Renal cortex interstitium (tissue), 15 donors: ENCODE results near the gene CHL1. TPM values are rescaled to one million over a fixed set of nuclear protein-coding genes. Genes with fewer than 3 reads are reported as not detected.

Source experiments
- DNase-seq, 11 donors: peaks; one replicate each; pipeline ENCODE4 v3.0.0-alpha.2; 2013; ENCODE audit warnings: low read depth in 9 of 11, low spot score in 4 of 11; ENCODE audit errors: extremely low read depth in 1 of 11
- long read RNA-seq, 16 experiments: transcript quantifications; one replicate each; lab custom pipeline, GENCODE V29; 2026
- polyA plus RNA-seq, 3 donors: library from polyadenylated mRNA; unstranded; fragments of 120-200 nt; gene quantifications; one replicate each; pipeline ENCODE4 v1.2.1, GENCODE V29; 2013; ENCODE audit not compliant: insufficient read length in 3 of 3

The CHL1 gene, protein sequence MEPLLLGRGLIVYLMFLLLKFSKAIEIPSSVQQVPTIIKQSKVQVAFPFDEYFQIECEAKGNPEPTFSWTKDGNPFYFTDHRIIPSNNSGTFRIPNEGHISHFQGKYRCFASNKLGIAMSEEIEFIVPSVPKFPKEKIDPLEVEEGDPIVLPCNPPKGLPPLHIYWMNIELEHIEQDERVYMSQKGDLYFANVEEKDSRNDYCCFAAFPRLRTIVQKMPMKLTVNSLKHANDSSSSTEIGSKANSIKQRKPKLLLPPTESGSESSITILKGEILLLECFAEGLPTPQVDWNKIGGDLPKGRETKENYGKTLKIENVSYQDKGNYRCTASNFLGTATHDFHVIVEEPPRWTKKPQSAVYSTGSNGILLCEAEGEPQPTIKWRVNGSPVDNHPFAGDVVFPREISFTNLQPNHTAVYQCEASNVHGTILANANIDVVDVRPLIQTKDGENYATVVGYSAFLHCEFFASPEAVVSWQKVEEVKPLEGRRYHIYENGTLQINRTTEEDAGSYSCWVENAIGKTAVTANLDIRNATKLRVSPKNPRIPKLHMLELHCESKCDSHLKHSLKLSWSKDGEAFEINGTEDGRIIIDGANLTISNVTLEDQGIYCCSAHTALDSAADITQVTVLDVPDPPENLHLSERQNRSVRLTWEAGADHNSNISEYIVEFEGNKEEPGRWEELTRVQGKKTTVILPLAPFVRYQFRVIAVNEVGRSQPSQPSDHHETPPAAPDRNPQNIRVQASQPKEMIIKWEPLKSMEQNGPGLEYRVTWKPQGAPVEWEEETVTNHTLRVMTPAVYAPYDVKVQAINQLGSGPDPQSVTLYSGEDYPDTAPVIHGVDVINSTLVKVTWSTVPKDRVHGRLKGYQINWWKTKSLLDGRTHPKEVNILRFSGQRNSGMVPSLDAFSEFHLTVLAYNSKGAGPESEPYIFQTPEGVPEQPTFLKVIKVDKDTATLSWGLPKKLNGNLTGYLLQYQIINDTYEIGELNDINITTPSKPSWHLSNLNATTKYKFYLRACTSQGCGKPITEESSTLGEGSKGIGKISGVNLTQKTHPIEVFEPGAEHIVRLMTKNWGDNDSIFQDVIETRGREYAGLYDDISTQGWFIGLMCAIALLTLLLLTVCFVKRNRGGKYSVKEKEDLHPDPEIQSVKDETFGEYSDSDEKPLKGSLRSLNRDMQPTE (N-terminal part only)
- polyA plus RNA-seq: 10 to 100 TPM; 17.1 to 27.7 (median 19.2) TPM
- long read RNA-seq, donor 1: 0 reads
- long read RNA-seq, donor 2, partial matches to known transcripts: 0 of 3 reads
- long read RNA-seq, donor 2, other reads (novel, unspliced or antisense): 0 of 3 reads
- long read RNA-seq, donor 3: 0 reads
- long read RNA-seq, donor 4: 0 reads
- long read RNA-seq, donor 5: 0 reads
- long read RNA-seq, donor 6, partial matches to known transcripts: 12 of 12 reads
- long read RNA-seq, donor 6, other reads (novel, unspliced or antisense): 0 of 12 reads
- long read RNA-seq, donor 7, partial matches to known transcripts: 0 of 1 reads
- long read RNA-seq, donor 7, other reads (novel, unspliced or antisense): 0 of 1 reads
- long read RNA-seq, donor 8: 0 reads
- long read RNA-seq, donor 9: 0 reads
- long read RNA-seq, donor 10, partial matches to known transcripts: 0 of 1 reads
- long read RNA-seq, donor 10, other reads (novel, unspliced or antisense): 0 of 1 reads
- long read RNA-seq, donor 11, partial matches to known transcripts: 0 of 1 reads
- long read RNA-seq, donor 11, other reads (novel, unspliced or antisense): 0 of 1 reads
- long read RNA-seq, donor 12: 0 reads
- long read RNA-seq, donor 13, partial matches to known transcripts: 0 of 1 reads
- long read RNA-seq, donor 13, other reads (novel, unspliced or antisense): 0 of 1 reads
- long read RNA-seq, donor 14, partial matches to known transcripts: 9 of 9 reads
- long read RNA-seq, donor 14, other reads (novel, unspliced or antisense): 0 of 9 reads
- long read RNA-seq, donor 15, partial matches to known transcripts: 0 of 1 reads
- long read RNA-seq, donor 15, other reads (novel, unspliced or antisense): 0 of 1 reads
- long read RNA-seq, donor 16, partial matches to known transcripts: 23 of 23 reads
- long read RNA-seq, donor 16, other reads (novel, unspliced or antisense): 0 of 23 reads

DNA sequence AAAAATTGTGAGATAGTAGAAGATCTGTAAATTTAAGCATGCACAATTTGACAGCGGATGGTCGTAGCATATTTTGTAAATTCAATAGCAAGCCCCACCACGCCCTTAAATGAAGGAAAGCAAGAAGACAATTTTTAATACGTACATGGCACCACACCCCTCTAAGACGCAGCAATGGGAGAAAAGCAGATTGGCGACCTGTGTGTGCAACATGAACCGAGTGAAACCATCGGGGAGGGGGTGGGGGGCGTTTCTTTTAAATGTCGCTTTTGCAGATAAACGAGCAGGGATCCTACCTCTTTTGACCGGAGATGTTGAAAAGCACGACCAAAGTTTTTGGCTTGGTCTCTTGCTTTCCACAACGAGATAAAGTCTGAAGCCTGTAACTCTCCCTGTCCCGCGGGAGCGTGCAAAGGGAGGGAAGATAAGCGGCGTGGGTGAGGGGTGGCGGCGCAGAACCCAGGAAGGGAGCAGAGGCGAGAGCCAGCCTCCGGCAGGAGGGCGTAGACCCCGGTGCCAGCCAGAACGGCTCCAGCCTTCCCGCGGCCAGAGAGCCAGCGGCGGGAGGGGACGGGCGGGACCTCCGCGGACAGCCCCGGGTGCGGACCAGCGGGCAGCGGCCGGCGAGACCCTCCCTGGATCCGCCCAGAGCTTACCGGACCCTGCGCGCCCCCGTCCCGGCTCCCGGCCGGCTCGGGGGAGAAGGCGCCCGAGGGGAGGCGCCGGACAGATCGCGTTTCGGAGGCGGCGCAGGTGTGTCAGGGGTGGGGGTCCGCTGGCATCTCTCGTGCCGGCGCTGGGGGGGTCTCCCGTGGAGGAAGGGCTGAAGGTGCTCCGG is at the start of gene CHL1:
Gene CHL1, plus strand, starts transcription at position 453 of the 838 bp plus-strand sequence. CDS start 123,014 bp downstream, outside the sequence.
- no peak for DNase-seq

DNA sequence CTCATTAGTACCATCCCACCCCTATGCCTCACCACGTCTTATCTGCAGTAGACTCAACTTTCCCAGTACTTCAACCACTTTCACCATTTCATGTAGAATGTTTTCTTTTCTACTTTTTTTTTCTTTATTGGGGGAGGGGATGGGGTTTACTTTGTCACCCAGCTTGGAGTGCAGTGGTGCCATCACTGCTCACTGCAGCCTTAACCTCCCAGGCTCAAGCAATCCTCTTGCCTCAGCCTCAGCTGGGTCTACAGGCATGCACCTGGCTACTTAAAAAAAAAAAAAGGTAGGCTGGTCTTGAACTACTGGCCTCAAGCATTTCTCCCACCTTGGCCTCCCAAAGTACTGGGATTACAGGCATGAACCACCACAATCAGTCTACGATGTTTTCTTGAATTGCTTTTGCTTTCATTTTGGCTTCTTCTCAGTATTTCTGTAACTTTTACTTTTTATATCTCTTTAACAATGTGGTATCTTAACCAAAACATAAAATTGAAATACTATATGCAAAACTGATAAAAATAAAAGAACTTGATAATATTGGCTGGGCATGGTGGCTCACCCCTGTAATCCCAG is 44.9 kb upstream of the CHL1 start:
- DNase-seq: no peak

DNA sequence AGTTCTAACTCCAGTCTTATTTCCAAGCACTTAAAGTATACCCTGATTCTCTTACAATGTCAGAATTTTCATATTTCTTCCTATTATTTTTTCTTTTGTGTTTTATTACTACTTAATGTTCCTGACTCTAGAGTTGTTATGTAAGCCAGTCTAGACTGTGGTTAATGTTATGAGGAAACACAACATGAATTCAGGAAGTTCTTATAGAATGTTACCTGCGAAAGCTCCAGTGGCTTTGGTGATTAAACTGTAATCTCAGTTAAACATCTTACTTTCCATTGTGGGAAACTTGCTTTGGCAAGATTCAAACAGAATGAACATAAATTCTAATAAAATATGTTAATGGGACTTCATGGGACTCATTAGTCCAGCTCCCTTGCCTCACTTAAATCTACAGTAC is 36.6 kb upstream of the CHL1 start:
- DNase-seq: no peak

DNA sequence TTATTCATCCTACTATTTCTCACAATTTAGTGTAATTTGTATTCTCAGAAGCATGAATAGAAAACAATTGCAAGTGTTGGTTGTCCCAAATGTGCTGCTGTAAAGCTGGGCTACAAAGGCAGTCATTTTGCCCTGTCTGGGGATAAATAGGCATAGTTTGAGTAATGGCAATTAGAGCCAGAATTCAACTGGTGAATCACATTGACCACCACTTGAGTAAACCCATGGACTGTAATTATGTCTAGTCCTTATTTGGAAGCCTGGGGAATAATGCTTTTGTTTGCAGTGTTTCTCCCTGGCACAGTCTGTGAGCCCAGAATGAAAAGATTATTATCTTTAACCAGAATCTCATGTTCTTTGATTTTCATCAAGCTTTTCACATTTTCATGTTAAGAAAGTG is 30.5 kb upstream of the CHL1 start:
- DNase-seq: no peak

DNA sequence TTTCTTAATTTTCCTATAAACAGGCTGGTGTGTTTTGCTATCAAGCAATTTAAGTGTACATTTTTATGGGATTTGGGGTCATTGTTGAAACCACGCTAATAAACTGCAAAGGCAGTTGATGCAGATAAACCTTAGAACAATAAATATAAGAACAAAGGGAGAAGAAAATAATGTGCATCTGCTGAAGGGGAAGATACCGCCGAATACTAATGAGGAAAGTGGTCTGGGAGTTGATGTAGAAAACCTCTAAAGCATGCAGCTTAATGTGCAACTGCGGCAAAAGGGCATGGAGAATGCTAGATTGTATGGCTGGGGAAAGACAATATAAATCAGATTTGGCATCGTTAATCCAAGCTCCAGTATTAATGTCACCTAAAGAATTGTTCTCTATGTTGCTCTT is 29.8 kb upstream of the CHL1 start:
- no peak for DNase-seq

DNA sequence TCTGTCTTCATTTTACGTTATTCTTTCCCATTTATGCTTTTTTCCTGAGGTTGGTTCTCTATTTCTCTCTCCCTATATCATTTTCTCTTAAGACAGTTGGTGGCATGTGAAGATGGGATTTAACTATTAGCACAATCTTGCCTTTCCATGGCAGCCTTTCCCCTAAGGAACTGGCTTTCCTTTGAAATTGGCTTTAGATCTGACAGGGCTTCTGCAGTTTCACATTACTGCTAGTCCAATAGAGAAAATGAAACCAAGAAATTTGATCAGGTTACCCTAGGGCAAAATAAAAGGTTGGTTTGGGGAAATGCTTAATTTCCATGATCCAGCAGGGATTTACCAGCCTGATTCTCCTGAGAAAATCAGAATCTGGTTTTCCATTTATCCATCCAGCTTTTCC is 22.7 kb upstream of the CHL1 start:
- DNase-seq: peak in 1 of 11 donors; percentile 1

DNA sequence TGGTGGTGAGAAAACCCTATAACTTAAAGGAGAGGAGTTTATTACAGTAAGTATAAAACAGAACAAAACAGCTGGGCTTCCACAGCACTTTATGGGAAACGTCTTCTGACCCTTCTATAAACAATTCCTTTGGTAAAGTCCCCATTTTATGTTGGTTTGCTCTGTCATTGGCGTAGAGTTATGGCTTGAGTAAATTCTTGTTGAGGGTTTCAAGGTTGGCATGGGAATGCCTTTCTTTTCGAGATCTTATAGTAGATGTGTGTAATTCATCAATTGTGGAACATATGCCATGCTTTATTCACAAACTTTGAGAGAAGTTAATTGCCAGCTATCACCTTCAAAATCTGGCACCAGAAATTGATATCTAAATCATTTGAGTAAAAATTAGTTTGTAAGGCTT is 11.6 kb upstream of the CHL1 start:
- no peak for DNase-seq

DNA sequence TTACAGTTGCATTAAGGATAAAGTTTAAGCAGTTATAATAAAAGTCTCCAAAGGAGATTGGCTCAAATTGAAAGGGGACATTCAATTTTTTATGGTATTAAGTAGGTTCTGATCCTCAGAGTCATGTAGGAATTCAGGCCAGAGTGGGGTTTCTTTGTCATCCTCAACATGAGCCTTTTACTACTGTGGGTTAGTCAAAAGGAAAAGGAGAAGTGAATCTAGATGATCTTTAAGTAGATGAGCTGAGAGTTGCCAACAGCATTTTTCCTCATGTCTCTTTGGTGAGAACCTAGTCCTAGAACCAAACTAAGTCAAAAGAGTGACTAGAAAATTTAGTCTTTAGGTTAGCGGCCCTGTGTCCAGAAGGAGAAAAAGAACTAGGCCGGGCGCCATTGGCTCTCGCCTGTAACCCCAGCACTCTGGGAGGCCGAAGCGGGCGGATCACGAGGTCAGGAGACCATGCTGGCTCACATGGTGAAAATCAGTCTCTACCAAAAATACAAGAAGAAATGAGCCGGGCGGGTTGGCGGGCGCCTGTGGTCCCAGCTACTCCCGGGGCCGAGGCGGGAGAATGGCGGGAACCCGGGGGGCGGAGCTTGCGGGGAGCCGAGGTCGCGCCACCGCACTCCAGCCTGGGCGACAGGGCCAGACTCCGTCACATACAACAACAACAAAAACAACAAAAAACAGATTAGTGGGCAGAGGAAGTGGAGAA is 4.2 kb upstream of the CHL1 start:
- no peak for DNase-seq

DNA sequence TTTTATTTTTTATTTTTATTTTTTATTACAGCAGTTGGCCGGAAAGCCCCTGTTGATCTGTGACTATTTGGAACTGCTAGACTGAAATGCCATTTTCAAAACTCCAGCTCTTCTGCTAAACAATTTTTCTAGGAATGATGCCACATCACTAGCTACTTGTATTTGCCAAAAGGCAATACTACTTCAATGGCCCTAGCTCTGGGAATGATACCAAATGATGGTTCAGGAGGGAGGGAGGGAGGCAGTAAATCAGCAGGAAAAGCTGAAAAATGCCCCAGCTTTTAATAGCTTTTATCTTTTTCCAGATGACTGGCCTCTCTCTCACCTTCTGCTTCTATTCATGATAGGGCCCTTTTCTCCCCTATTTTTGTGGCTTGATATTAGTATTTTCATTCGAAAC is 2.6 kb upstream of the CHL1 start:
- DNase-seq: no peak

DNA sequence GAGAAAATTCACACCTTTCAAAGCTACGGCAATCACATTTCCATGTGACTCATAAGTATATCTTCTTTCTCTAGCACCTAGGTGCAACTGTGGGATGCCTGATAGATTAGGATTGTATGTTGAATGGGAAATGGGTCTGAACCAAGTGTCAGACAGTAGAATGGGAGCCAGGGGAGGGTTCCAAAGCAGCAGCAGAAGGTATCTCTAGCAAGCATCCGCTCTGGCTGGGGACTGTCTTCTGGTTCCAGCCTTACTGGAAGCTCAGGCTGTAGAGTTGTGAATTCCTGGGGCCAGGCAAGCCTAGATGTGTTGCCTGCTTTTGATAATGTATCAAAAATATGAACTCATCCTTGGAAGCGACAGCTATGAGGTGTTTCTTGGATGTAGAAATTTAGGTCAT is 2.1 kb upstream of the CHL1 start:
- no peak for DNase-seq

DNA sequence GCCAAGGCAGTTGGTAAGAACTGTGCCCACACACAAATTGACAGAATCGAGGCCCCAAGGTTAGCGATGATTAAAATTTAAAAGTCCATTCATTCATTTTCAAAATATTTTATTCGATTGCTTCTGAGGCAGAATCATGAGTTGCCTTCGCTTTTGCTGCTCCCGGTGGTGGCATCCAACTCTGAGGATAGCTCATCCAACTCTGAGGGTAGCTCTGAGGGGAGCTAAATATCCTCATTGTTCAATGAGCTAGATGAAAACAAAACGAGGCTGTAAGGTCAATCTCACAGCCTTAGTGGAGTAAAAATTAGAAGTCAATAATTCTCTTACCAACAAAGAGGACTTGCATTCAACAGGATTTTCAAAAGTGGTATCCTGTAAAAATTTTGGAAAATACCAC is 897 bp upstream of the CHL1 start:
- DNase-seq: no peak

DNA sequence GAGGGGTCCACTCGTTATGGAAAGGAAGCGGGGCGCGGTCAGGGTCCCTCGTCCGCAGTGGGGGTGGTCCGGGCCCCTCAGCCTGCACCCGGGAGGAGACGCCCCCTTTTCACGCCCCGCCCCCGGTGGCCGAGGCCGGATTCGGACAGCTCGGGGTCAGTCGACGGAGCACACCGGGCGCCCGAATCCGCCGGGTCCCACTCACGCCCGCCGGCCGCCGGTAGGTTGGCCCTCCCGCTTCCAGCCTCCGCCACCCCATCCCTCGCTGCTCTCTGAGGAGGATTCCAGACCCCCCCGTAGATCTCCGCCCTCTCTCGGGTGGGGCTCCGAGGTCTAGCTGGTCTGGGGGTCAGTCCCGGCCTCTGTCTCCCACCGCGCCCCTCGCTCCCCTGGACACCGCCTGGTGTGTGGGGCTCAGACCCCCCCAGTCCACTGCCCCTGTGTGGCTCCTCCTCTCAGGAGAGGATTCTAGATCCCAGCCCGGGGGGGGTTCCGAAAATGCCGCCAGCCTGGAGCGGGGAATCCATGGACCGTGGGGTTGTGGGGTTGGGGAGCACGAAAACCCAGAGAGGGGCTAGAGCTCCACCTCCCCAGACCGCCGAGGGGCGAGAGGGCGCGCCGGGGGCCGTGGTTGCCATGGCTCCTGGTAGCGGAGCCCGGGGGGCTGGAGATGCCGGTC is 725 bp downstream of the CHL1 start:
- DNase-seq: no peak

DNA sequence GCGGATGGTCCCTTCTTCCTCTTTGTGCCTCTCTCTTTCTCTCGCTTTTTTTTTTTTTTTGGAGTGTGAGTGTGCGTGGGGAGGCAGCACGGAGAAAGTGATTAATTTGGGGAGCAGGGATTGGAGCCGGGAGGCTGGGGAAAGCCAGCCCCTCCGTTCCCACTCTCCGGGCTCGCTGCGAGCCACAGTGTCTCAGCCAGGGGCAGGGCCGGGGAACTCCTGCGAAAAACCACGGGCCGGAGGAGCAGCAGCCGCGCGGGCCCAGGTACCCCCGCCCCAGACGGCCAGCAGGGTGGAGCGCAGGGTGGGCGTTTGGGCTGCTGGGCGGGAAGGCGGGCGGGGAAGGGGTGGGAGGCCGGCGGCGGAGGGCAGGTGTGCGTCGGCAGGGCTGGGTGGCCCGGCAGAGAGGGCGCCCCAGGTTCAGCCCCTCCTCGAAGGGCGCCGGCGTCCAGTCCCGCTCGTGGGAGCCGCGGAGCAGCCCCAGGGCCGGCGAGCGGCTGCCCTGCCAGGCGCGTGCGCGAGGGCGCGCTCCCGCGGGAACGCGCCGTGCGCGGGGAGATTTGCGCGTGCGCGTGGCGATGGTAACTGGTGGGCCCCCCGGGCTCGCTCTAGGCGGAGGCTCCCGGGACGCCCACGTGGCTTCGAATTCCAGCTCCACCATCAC is 1.4 kb downstream of the CHL1 start:
- DNase-seq: no peak

DNA sequence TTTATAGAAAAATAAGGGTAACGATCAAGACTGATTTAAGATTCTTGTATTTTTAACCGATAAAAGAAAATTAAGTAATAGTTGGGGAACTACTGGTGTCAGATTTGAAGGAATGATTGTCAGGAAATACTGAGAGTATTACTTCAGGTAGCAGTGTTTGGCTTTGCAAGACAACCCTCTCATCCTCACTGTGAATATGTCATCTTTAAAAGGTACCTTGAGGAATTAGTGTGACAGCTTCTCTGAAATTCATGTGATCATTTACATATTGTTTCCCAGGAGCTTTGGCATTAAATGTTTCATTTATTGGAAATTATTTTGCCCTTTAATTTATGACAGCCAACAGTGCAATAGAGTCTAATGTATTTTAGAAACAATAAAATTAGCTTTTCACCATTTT is 3.3 kb downstream of the CHL1 start:
- DNase-seq: no peak

DNA sequence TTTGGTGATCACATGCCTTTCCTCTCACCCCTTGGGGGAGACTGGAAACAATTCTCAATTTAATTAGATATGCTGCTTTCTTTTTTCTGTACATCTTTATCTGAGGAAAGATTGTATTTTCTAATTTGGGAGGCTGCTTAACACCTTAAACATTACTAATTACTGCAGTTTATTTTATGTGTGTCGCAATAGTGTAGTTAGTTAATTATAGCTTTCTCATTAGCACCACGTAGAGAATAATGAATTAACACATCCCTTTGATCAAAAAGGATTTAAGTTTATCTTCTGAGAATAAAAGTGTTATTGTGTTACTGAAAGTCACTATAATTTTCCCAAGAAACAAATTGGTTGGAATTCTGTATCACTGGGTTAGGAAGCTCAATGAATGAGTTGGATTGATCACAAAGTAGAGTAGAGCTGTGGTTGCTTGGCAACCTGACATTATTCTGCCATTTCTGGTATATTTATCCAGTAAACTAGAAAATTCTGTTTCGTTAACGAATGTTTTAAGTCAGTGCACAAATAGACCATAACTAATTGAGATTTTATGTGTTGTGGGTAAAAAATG is 4.3 kb downstream of the CHL1 start:
- no peak for DNase-seq
